Tibial artery (tissue), 4 donors: ENCODE data around the gene RPA3.

Source experiments
- DNase-seq, 2 donors: peaks; one replicate each; pipeline ENCODE4 v3.0.0-alpha.2; 2019
- H3K27ac ChIP-seq, 2 donors: fragments of 200-600 bp; sonication (generic) in 1 of 2; 1 replicate in 1 of 2; 2 replicates in 1 of 2; pipeline ENCODE4 v1.5.1; 2018 to 2019; ENCODE audit warnings: mild to moderate bottlenecking in 1 of 2
- H3K27me3 ChIP-seq, 2 donors: fragments of 200-600 bp; sonication (generic) in 1 of 2; one replicate each; pipeline versions ENCODE4 v1.5.1 to v1.6.0; 2016 to 2019
- H3K36me3 ChIP-seq, 3 donors: fragments of 200-600 bp; sonication (generic) in 2 of 3; one replicate each; pipeline ENCODE4 v1.5.1; 2016 to 2019; ENCODE audit warnings: mild to moderate bottlenecking in 2 of 3
- H3K4me1 ChIP-seq, 4 donors: fragments of 200-600 bp; sonication (generic) in 2 of 4; 1 replicate in 3 of 4; 2 replicates in 1 of 4; pipeline ENCODE4 v1.5.1; 2016 to 2019
- H3K4me3 ChIP-seq, 2 donors: fragments of 200-600 bp; sonication (generic) in 1 of 2; 1 replicate in 1 of 2; 2 replicates in 1 of 2; pipeline ENCODE4 v1.5.1; 2018 to 2019; ENCODE audit warnings: mild to moderate bottlenecking in 2 of 2
- H3K9me3 ChIP-seq, 3 donors: fragments of 200-600 bp; sonication (generic) in 1 of 3; one replicate each; pipeline ENCODE4 v1.5.1; 2016 to 2019
- CTCF ChIP-seq, 2 experiments: fragments of 200-600 bp in 1 of 2; fragments of 450-650 bp in 1 of 2; IDR thresholded peaks; one replicate each; pipeline ENCODE4 v1.5.1; 2017 to 2019; ENCODE audit warnings: antibody characterized with exemption in 2 of 2, mild to moderate bottlenecking in 1 of 2, moderate library complexity in 1 of 2
- intact Hi-C: fragments of 100-400 bp; cut with DNase I; formaldehyde crosslinking; loops from one replicate; pipeline ENCODE4 v1.15.0; 2023; ENCODE audit warnings: low total_unique reads

The RPA3 gene

GRCh38 chr7:7609330-7609729, 109.1 kb downstream of the RPA3 start:
- intact Hi-C loops: no loop called here
- DNase-seq: no peak
- Histone ChIP-seq H3K4me1 (no peaks in the 10 kb centered on the region), H3K4me3 (no peak overlapping the region), H3K9me3 (no peaks in the 10 kb centered on the region), H3K27ac (no peak overlapping the region), H3K27me3 (no peaks in the 10 kb centered on the region), H3K36me3 (peaks cover 6 to 18% (median 15%) of the 10 kb centered on the region in 3 donors)
- TF ChIP-seq CTCF (IDR thresholded peaks at IDR 0.05): no peak

- H3K4me3 ChIP-seq: no peak overlapping the region
- no peaks in the 10 kb centered on the region for H3K27me3 ChIP-seq
- no peaks in the 10 kb centered on the region for H3K9me3 ChIP-seq
- no peaks in the 10 kb centered on the region for H3K4me1 ChIP-seq
- H3K36me3 ChIP-seq: peaks cover 6 to 18% (median 15%) of the 10 kb centered on the region in 3 donors
- no peak for TF ChIP-seq CTCF (IDR thresholded peaks at IDR 0.05)
- DNase-seq: no peak
- no peak overlapping the region for H3K27ac ChIP-seq
- intact Hi-C loops: no loop called here
These were observed 111.4 kb downstream of the RPA3 start for GRCh38 chr7:7607010-7607409.

- DNase-seq: no peak
- intact Hi-C loops: loop anchor here (10.0 kb wide), 1 partner anchor 639 kb away; no protein-coding TSS in a partner anchor
- H3K27ac ChIP-seq: no peak overlapping the region
- TF ChIP-seq CTCF (IDR thresholded peaks at IDR 0.05): no peak
- no peaks in the 10 kb centered on the region for H3K4me1 ChIP-seq
- H3K4me3 ChIP-seq: no peak overlapping the region
- H3K9me3 ChIP-seq: no peaks in the 10 kb centered on the region
- H3K36me3 ChIP-seq: peaks cover 22 to 25% (median 24%) of the 10 kb centered on the region in 3 donors
- H3K27me3 ChIP-seq: no peaks in the 10 kb centered on the region
These were observed 122.2 kb downstream of the RPA3 start for GRCh38 chr7:7596176-7596575.

- Histone ChIP-seq H3K27me3 (no peaks in the 10 kb centered on the region), H3K4me3 (no peak overlapping the region), H3K27ac (no peak overlapping the region), H3K4me1 (no peaks in the 10 kb centered on the region), H3K9me3 (no peaks in the 10 kb centered on the region), H3K36me3 (peaks cover 22 to 25% (median 24%) of the 10 kb centered on the region in 3 donors)
- no peak for DNase-seq
- intact Hi-C loops: loop anchor here (10.0 kb wide), 1 partner anchor 639 kb away; no protein-coding TSS in a partner anchor
- TF ChIP-seq CTCF (IDR thresholded peaks at IDR 0.05): peak; percentile 26 to 41
These were observed 123.0 kb downstream of the RPA3 start for GRCh38 chr7:7595451-7595850.
